ENCODE measurements around the gene ENC1.

Gene ENC1

GRCh38 chr5:74638544-74638969 lies 2.0 kb downstream of the ENC1 start:
- peak; percentile 52 for DNase-seq (ENCODE audit: low read depth)
- TF ChIP-seq CTCF (conservative IDR thresholded peaks at IDR 0.05; ENCODE audit: low read depth, low read length), result no peak
- peak overlapping the region; percentile 93 for H3K4me3 ChIP-seq (ENCODE audit: low read depth, low read length)

GRCh38 chr5:74636552-74636951 lies 4.0 kb downstream of the ENC1 start:
- no peak for TF ChIP-seq CTCF (conservative IDR thresholded peaks at IDR 0.05; ENCODE audit: low read depth, low read length)
- no peak for DNase-seq (ENCODE audit: low read depth)
- no peak overlapping the region for H3K4me3 ChIP-seq (ENCODE audit: low read depth, low read length)

GRCh38 chr5:74636149-74636548 lies 4.4 kb downstream of the ENC1 start:
- no peak overlapping the region for H3K4me3 ChIP-seq (ENCODE audit: low read depth, low read length)
- DNase-seq (ENCODE audit: low read depth), result no peak
- TF ChIP-seq CTCF (conservative IDR thresholded peaks at IDR 0.05; ENCODE audit: low read depth, low read length), result no peak

- H3K4me3 ChIP-seq (ENCODE audit: low read depth, low read length), result no peak overlapping the region
- DNase-seq (ENCODE audit: low read depth), result peak; percentile 39
- no peak for TF ChIP-seq CTCF (conservative IDR thresholded peaks at IDR 0.05; ENCODE audit: low read depth, low read length)
Measured at GRCh38 chr5:74634611-74635286, 5.8 kb downstream of the ENC1 start.

GRCh38 chr5:74633695-74634094 lies 6.8 kb downstream of the ENC1 start:
- TF ChIP-seq CTCF (conservative IDR thresholded peaks at IDR 0.05; ENCODE audit: low read depth, low read length), result no peak
- peak; percentile 36 for DNase-seq (ENCODE audit: low read depth)
- no peak overlapping the region for H3K4me3 ChIP-seq (ENCODE audit: low read depth, low read length)

GRCh38 chr5:74632947-74633356 lies 7.6 kb downstream of the ENC1 start:
- TF ChIP-seq CTCF (conservative IDR thresholded peaks at IDR 0.05; ENCODE audit: low read depth, low read length), result no peak
- DNase-seq (ENCODE audit: low read depth), result peak; percentile 87
- H3K4me3 ChIP-seq (ENCODE audit: low read depth, low read length), result no peak overlapping the region

Data from choroid plexus epithelial cell (primary cell).